ENCODE data around the gene SLC39A3.

Gene SLC39A3

DNA sequence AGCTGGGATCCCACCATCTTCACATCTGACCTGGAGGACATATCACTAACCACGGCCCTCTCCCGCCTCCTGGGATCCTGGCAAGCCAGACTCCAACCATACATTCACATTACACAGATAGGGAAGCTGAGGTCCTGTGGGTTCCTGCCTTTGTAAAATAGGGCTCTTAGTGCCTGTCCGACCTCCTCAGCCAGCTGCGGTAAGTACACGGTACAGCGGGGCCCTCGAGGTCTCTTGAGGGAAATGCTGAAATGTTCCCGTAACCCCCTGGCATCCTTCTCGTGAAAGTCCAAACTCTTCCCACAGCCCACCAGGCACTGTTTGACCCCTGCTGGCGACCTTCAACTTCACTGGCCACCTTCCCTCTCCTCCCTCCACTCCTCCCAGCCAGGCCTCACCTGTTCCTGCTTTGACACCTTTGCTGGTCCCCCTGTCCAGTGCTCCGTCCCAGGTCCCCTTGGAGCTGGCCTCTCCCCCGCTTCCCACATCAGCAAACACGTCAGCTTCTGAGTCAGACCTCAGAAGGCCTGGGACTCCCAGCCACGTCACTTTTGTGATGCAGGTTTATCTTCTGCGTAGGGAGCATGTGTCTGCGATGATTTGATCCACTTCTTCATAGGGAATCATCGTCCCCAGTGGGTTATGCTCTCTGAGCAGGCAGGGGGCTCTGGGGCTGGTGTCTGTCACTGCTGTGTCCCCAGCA, 28.5 kb downstream of the SLC39A3 start:
- no peak overlapping the region for H3K4me3 ChIP-seq (ENCODE audit: low read length)
- DNase-seq (ENCODE audit: low read depth), result peak; percentile 19
- TF ChIP-seq, protein P1, sequence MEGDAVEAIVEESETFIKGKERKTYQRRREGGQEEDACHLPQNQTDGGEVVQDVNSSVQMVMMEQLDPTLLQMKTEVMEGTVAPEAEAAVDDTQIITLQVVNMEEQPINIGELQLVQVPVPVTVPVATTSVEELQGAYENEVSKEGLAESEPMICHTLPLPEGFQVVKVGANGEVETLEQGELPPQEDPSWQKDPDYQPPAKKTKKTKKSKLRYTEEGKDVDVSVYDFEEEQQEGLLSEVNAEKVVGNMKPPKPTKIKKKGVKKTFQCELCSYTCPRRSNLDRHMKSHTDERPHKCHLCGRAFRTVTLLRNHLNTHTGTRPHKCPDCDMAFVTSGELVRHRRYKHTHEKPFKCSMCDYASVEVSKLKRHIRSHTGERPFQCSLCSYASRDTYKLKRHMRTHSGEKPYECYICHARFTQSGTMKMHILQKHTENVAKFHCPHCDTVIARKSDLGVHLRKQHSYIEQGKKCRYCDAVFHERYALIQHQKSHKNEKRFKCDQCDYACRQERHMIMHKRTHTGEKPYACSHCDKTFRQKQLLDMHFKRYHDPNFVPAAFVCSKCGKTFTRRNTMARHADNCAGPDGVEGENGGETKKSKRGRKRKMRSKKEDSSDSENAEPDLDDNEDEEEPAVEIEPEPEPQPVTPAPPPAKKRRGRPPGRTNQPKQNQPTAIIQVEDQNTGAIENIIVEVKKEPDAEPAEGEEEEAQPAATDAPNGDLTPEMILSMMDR (IDR thresholded peaks at IDR 0.05; ENCODE audit: insufficient read depth, low read depth, low read length, missing control alignments), result no peak

DNA sequence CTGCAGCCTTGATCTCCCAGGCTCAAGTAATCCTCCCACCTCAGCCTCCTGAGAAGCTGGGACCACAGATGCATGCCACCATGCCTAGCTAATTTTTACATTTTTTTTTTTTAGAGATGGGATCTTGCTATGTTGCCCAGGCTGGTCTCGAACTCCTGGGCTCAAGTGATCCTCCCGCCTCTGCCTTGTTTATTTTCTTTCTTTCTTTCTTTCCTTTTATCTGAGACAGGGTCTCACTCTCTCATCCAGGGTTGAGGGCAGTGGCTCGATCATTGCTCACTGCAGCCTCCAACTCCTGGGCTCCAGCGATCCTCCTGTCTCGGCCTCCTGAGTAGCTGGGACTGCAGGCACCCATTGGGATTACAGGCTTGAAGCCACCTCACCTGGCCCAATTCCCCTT, 33.6 kb downstream of the SLC39A3 start:
- TF ChIP-seq, protein P1 (IDR thresholded peaks at IDR 0.05; ENCODE audit: insufficient read depth, low read depth, low read length, missing control alignments), result no peak
- H3K4me3 ChIP-seq (ENCODE audit: low read length), result no peak overlapping the region
- no peak for DNase-seq (ENCODE audit: low read depth)

GRCh38 chr19:2703691-2704216, 36.1 kb downstream of the SLC39A3 start:
- TF ChIP-seq, protein P1 (IDR thresholded peaks at IDR 0.05; ENCODE audit: insufficient read depth, low read depth, low read length, missing control alignments), result no peak
- no peak for DNase-seq (ENCODE audit: low read depth)
- no peak overlapping the region for H3K4me3 ChIP-seq (ENCODE audit: low read length)

- H3K4me3 ChIP-seq (ENCODE audit: low read length), result peak overlapping the region; percentile 27
- DNase-seq (ENCODE audit: low read depth), result no peak
- TF ChIP-seq, protein P1 (IDR thresholded peaks at IDR 0.05; ENCODE audit: insufficient read depth, low read depth, low read length, missing control alignments), result no peak
Measured at GRCh38 chr19:2703077-2703437, 36.8 kb downstream of the SLC39A3 start.

GRCh38 chr19:2702170-2703076, 37.4 kb downstream of the SLC39A3 start, which contains the start of gene GNG7:
Gene GNG7 (minus strand): TSS chr19:2702694. CDS start chr19:2520688, 182,006 bp downstream.
- peak; percentile 86 for DNase-seq (ENCODE audit: low read depth)
- H3K4me3 ChIP-seq (ENCODE audit: low read length), result peak within 1 kb of the TSS; percentile 33
- TF ChIP-seq, protein P1 (IDR thresholded peaks at IDR 0.05; ENCODE audit: insufficient read depth, low read depth, low read length, missing control alignments), result no peak

- no peak overlapping the region for H3K4me3 ChIP-seq (ENCODE audit: low read length)
- DNase-seq (ENCODE audit: low read depth), result no peak
- TF ChIP-seq, protein P1 (IDR thresholded peaks at IDR 0.05; ENCODE audit: insufficient read depth, low read depth, low read length, missing control alignments), result no peak
Measured at GRCh38 chr19:2701361-2702169, 38.3 kb downstream of the SLC39A3 start.
